ENCODE data around the gene NTM.

GRCh38 chr11:131353766-131354165 is 16.6 kb upstream of the NTM start:
- TF ChIP-seq PKNOX1 (IDR thresholded peaks at IDR 0.05), result no peak
- TF ChIP-seq FOXM1 (IDR thresholded peaks at IDR 0.05; ENCODE audit: borderline replicate concordance), result no peak
- TF ChIP-seq FOXA1 (IDR thresholded peaks at IDR 0.05), result no peak
- no peak for TF ChIP-seq TARDBP (IDR thresholded peaks at IDR 0.05)
- TF ChIP-seq ELF4 (IDR thresholded peaks at IDR 0.05), result no peak
- TF ChIP-seq LEF1 (IDR thresholded peaks at IDR 0.05; ENCODE audit: borderline replicate concordance), result no peak
- TF ChIP-seq ARNT (IDR thresholded peaks at IDR 0.05), result no peak
- no peak for TF ChIP-seq FOXK2 (IDR thresholded peaks at IDR 0.05)
- TF ChIP-seq BHLHE40 (IDR thresholded peaks at IDR 0.05; ENCODE audit: borderline replicate concordance), result no peak
- TF ChIP-seq SUZ12 (IDR thresholded peaks at IDR 0.05), result no peak
- no peak for TF ChIP-seq SP1 (IDR thresholded peaks at IDR 0.05)
